GM12874 (cell line): Measurements from ENCODE around the gene FHL1.

Experiments
- TF ChIP-seq, protein P1 (sequence below): IDR thresholded peaks from 2 replicates; pipeline ENCODE4 v1.5.1; 2011; ENCODE audit warnings: low read depth, mild to moderate bottlenecking, control low read depth, low read length, moderate library complexity; ENCODE audit not compliant: insufficient read depth

FHL1 gene

DNA sequence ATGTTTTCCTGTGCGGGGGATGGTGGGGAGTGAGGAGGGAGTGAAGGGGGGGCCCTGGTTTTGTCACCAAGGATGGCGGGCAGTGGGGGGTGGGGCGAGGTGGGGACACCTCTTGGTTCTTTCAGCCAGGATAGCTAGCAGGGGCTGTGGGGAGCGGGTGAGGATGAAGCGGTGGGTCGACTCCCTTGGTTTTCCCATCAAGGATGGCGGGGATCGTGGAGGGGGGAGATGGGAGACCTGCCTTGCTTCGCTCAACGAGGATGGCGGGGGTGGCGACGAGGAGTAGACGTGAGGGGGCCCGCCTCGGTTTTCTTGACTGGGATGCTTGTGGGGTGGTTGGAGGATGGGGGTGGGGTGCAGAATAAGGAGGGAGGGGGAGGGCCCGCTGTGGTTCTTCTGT, 643 bp downstream of the FHL1 start:
- TF ChIP-seq, protein P1, sequence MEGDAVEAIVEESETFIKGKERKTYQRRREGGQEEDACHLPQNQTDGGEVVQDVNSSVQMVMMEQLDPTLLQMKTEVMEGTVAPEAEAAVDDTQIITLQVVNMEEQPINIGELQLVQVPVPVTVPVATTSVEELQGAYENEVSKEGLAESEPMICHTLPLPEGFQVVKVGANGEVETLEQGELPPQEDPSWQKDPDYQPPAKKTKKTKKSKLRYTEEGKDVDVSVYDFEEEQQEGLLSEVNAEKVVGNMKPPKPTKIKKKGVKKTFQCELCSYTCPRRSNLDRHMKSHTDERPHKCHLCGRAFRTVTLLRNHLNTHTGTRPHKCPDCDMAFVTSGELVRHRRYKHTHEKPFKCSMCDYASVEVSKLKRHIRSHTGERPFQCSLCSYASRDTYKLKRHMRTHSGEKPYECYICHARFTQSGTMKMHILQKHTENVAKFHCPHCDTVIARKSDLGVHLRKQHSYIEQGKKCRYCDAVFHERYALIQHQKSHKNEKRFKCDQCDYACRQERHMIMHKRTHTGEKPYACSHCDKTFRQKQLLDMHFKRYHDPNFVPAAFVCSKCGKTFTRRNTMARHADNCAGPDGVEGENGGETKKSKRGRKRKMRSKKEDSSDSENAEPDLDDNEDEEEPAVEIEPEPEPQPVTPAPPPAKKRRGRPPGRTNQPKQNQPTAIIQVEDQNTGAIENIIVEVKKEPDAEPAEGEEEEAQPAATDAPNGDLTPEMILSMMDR, result no peak

DNA sequence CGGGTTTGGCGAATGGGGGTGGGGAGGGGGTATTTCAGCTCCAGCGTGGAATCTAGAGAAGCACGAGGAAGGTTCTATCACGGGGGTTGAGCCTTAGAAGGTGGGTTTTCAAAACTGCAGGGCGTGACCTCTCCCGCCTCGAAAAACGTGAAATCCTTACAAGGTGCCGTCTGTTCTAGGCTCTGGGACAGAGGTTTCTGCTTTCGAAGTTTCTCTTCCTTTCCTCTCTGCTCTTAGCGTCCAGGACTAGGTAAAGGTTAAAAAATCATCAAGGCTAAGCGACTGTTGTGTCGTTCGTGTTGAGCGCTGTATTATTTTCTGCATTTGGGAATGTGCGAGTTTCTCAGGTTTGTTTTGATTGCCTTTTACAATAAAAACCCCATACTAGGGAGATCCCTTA, 1.1 kb downstream of the FHL1 start:
- TF ChIP-seq, protein P1, result no peak

DNA sequence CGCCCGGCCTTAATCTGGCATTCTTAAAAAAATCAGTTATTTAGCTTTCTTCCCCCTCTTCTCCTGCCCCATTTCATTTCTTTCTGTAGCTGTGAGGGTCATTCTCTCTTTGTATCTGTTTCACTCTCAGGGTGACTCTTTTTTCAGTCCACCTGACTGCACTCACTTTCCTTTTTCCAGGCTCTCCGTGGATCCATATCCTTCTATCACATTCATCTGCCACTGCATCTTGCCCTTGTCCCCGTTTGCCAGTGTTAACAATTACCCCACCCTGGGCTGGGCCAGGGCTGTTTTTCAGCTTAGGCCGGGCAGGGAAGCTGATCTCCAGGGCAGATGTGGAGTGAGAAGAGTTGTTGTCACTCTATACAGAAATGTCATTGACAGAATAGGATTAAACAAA, 7.7 kb downstream of the FHL1 start:
- TF ChIP-seq, protein P1, result no peak

DNA sequence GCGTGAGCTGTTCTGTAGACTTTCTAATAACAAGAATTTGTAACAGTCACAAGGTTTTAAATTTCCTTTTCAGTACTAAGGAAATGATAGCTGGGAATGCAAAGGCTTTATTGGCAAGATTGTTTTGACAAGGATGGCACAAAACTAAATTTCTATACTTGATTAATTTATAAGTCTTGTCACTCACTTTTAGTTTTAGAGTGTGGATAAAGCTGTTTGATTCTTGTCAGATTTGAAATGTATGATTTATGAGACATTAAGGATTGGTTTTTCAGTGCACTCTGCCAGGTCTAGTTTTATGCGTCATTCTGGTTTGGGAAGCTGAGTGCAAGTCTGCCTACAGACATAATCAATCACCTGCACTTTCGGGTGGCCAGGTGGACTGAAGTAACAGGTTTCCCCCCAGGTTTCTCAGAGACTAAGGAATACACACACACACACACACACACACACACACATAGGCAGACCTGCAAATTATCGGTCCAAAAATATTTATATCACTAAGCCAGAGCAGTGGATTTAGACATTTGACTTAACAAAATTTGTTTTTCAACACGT, 9.3 kb downstream of the FHL1 start:
- TF ChIP-seq, protein P1, result no peak

DNA sequence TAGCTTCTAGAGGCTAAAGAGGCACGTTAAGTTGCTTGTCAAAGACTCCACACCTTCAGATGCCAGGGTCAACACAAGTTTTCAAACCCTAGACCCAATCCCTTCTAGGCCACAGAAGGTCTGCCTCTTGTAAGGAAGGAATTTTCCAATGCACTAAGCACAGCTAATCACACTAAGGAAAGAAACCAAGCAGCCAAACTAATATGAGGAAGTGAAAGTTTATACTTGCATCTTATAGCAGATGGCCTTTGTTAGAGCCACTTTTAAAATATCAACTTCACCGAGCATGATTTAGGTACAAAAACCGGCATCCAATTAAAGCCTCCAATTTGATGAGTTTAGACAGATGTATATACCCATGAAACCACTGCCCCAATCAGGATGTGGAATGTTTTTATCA, 9.9 kb downstream of the FHL1 start:
- TF ChIP-seq, protein P1, result no peak

DNA sequence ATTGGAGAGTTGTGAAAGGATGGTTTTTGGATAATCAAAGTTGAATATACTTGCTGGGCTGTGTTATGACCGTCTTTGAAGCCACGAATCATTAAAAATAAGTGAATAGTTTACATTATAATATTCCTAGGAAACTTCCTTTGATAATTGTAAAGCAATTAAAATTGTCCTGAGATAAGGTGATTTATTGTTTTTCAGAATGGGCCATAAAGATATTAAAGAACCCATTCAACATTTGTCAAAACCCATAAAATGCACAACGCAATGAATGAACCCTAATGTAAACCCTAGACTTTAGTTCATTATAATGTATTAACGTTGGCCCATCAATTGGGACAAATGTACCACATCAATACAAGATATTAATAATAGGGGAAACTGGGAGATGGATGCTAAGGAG, 11.4 kb downstream of the FHL1 start:
- TF ChIP-seq, protein P1, result no peak

DNA sequence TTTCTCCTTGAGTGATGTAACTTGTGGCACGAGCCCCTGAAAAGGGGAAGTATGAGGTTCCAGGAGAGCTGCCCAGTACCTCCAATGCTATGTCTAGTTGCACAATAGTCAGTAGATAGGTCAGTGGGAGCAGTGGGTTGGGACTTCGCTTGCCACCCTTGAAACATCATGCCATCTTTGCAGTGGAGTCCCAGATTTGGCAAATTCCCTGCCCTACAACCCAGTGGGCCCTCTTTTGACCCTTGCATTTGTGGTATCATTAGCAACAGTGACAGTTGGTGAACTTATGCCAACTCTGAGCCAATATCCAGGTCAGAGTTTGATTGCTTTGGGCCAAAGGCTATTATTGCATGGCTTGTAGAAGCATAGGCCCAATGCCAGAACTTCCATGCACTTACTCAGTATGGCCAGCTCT, 12.3 kb downstream of the FHL1 start:
- TF ChIP-seq, protein P1, result no peak
